G401 (cell line): Measurements from ENCODE around the gene GSG1L. TPM values are rescaled to one million over a fixed set of nuclear protein-coding genes. Genes with fewer than 3 reads are reported as not detected.

Source experiments
- DNase-seq: peaks from one replicate; pipeline ENCODE4 v3.0.0-alpha.2; 2015; ENCODE audit warnings: low spot score
- in situ Hi-C: cut with HindIII; loops from 2 replicates; pipeline ENCODE4 v1.10.0; 2016; ENCODE audit warnings: low sequenced_read_pairs, mixed read lengths
- total RNA-seq: library from RNA; depleted of rRNA; stranded (reverse); fragments of >200 nt; shearing (Covaris generic); gene quantifications from 2 replicates; pipeline ENCODE4 v1.2.3, GENCODE V29; 2014

The GSG1L gene
- total RNA-seq, 1 experiment from 2014 or later: not detected

- DNase-seq: no peak
- in situ Hi-C loops: no loop called here
These were observed 218.7 kb downstream of the GSG1L start for GRCh38 chr16:27844826-27845225.

- no peak for DNase-seq
- in situ Hi-C loops: no loop called here
These were observed 219.7 kb downstream of the GSG1L start for GRCh38 chr16:27843800-27844199.

GRCh38 chr16:27841911-27842310, 221.6 kb downstream of the GSG1L start:
- in situ Hi-C loops: no loop called here
- no peak for DNase-seq

- in situ Hi-C loops: no loop called here
- DNase-seq: no peak
These were observed 222.3 kb downstream of the GSG1L start for GRCh38 chr16:27841061-27841801.

- in situ Hi-C loops: no loop called here
- no peak for DNase-seq
These were observed 223.0 kb downstream of the GSG1L start for GRCh38 chr16:27840311-27841060.

- no peak for DNase-seq
- in situ Hi-C loops: no loop called here
These were observed 224.1 kb downstream of the GSG1L start for GRCh38 chr16:27839419-27839818.

GRCh38 chr16:27838536-27839175, 224.9 kb downstream of the GSG1L start:
- DNase-seq: no peak
- in situ Hi-C loops: no loop called here

- DNase-seq: no peak
- in situ Hi-C loops: no loop called here
These were observed 233.5 kb downstream of the GSG1L start for GRCh38 chr16:27829975-27830374.

GRCh38 chr16:27828671-27829070, 234.8 kb downstream of the GSG1L start:
- in situ Hi-C loops: no loop called here
- DNase-seq: no peak

GRCh38 chr16:27827765-27828164, 235.7 kb downstream of the GSG1L start:
- in situ Hi-C loops: no loop called here
- DNase-seq: no peak

GRCh38 chr16:27826893-27827289, 236.6 kb downstream of the GSG1L start:
- DNase-seq: no peak
- in situ Hi-C loops: no loop called here

GRCh38 chr16:27826081-27826892, 237.2 kb downstream of the GSG1L start:
- in situ Hi-C loops: no loop called here
- no peak for DNase-seq

- in situ Hi-C loops: no loop called here
- DNase-seq: peak; percentile 67
These were observed 238.7 kb downstream of the GSG1L start for GRCh38 chr16:27824786-27825185.

GRCh38 chr16:27824006-27824405, 239.5 kb downstream of the GSG1L start:
- in situ Hi-C loops: no loop called here

GRCh38 chr16:27823421-27823820, 240.1 kb downstream of the GSG1L start:
- no peak for DNase-seq
- in situ Hi-C loops: no loop called here

More at GRCh38 chr16:27824006-27824405, 239.5 kb downstream of the GSG1L start:
- no peak for DNase-seq

GRCh38 chr16:27822996-27823395, 240.5 kb downstream of the GSG1L start:
- in situ Hi-C loops: no loop called here
- DNase-seq: no peak

GRCh38 chr16:27822529-27822928, 241.0 kb downstream of the GSG1L start:
- no peak for DNase-seq
- in situ Hi-C loops: no loop called here

GRCh38 chr16:27820646-27821345, 242.7 kb downstream of the GSG1L start:
- in situ Hi-C loops: no loop called here
- DNase-seq: no peak
